GM12878 (cell line): ENCODE data around the gene CREB5. TPM values are rescaled to one million over a fixed set of nuclear protein-coding genes. Genes with fewer than 3 reads are reported as not detected.

Source experiments
- ATAC-seq: fragments of 200-7000 bp; cut with Tn5 transposase; 3 replicates; pipeline ENCODE4 v1.9.1; 2020; ENCODE audit warnings: mild to moderate bottlenecking, moderate library complexity
- BruUV-seq: library from RNA; stranded (reverse); fragments of 400-500 nt; replicated peaks from 2 replicates; lab custom pipeline; 2021; lab: Mats Ljungman, UMichigan
- CTCF ChIA-PET: fragments of 300-600 bp; sonication (Branson Sonifier 250); formaldehyde crosslinking; extraction: SDS; loops from one replicate; lab custom pipeline; 2021; ENCODE audit warnings: inconsistent platforms; lab: Yijun Ruan, JAX
- POLR2A ChIA-PET: fragments of 350-600 bp; formaldehyde crosslinking; extraction: SDS; loops from one replicate; lab custom pipeline; 2021; ENCODE audit warnings: inconsistent platforms; lab: Charles Lee
- RAD21 ChIA-PET: fragments of 300-600 bp; sonication (Branson Sonifier 250); formaldehyde crosslinking; loops from one replicate; lab custom pipeline; 2023; ENCODE audit warnings: antibody characterized with exemption; ENCODE audit not compliant: unreplicated experiment; lab: Charles Lee
- SMC1A ChIA-PET: fragments of 300-600 bp; sonication (Branson Sonifier 250); formaldehyde crosslinking; loops from one replicate; lab custom pipeline; 2023; ENCODE audit not compliant: unreplicated experiment, uncharacterized antibody; lab: Charles Lee
- DNase-seq: peaks from one replicate; pipeline ENCODE4 v3.0.0-alpha.2; 2011; ENCODE audit warnings: low read depth, low spot score
- FAIRE-seq: peaks from 3 replicates; lab custom pipeline; 2011; peaks lifted over from hg19 to GRCh38; lab: Jason Lieb, UNC
- H2AFZ ChIP-seq: 2 replicates; pipeline ENCODE4 v1.6.0; 2011; ENCODE audit warnings: low read depth, low read length, control low read depth; ENCODE audit not compliant: control insufficient read depth
- H3K27ac ChIP-seq: 2 replicates; pipeline ENCODE4 v1.5.1; 2011; ENCODE audit warnings: control low read depth; ENCODE audit not compliant: control insufficient read depth, insufficient read depth
- H3K27me3 ChIP-seq, 2 experiments: replicated peaks in 1 of 2; 2 replicates each; pipeline versions ENCODE4 v1.6.0 to v1.6.1; 2011; ENCODE audit warnings: low read length in 1 of 2; ENCODE audit not compliant: control insufficient read depth in 2 of 2, insufficient read depth in 2 of 2
- H3K36me3 ChIP-seq, 2 experiments: 2 replicates each; pipeline ENCODE4 v1.5.1; 2011; ENCODE audit warnings: low read length in 1 of 2; ENCODE audit not compliant: control insufficient read depth in 2 of 2, insufficient read depth in 2 of 2
- H3K4me1 ChIP-seq: 2 replicates; pipeline ENCODE4 v1.6.1; 2011; ENCODE audit warnings: mild to moderate bottlenecking, low read length, moderate library complexity, mixed read lengths; ENCODE audit not compliant: control insufficient read depth, insufficient read depth
- H3K4me2 ChIP-seq: 2 replicates; pipeline ENCODE4 v1.6.0; 2011; ENCODE audit warnings: control low read depth; ENCODE audit not compliant: control insufficient read depth, insufficient read depth
- H3K4me3 ChIP-seq: fragments of 200-600 bp; sonication (generic); 2 replicates; pipeline ENCODE4 v1.5.1; 2016
- H3K79me2 ChIP-seq: 2 replicates; pipeline ENCODE4 v1.6.0; 2011; ENCODE audit warnings: low read length; ENCODE audit not compliant: control insufficient read depth, insufficient read depth
- H3K9ac ChIP-seq: 2 replicates; pipeline ENCODE4 v1.8.0; 2011; ENCODE audit warnings: low read length, control low read depth, mixed read lengths; ENCODE audit not compliant: control insufficient read depth, insufficient read depth
- H3K9me3 ChIP-seq: replicated peaks from 3 replicates; pipeline ENCODE4 v1.5.1; 2011; ENCODE audit warnings: mild to moderate bottlenecking, low read length; ENCODE audit not compliant: control insufficient read depth, insufficient read depth
- H4K20me1 ChIP-seq: 2 replicates; pipeline ENCODE4 v1.6.0; 2011; ENCODE audit not compliant: control insufficient read depth, insufficient read depth
- ATF7 ChIP-seq: fragments of 450-650 bp; IDR thresholded peaks from 2 replicates; pipeline ENCODE4 v1.6.1; 2016; ENCODE audit warnings: low read depth, mild to moderate bottlenecking
- BHLHE40 ChIP-seq, 2 experiments: fragments of 450-650 bp in 1 of 2; IDR thresholded peaks; 2 replicates each; pipeline ENCODE4 v1.6.1; 2011 to 2017; ENCODE audit warnings: low read depth in 2 of 2, borderline replicate concordance in 1 of 2, improper control_type of control experiment in 1 of 2, low read length in 1 of 2, mild to moderate bottlenecking in 1 of 2
- CBFB ChIP-seq: IDR thresholded peaks from 2 replicates; pipeline ENCODE4 v1.6.1; 2016; ENCODE audit warnings: antibody characterized with exemption, low read depth
- JUNB ChIP-seq: IDR thresholded peaks from 2 replicates; pipeline ENCODE4 v1.6.1; 2016; ENCODE audit warnings: antibody characterized with exemption, mild to moderate bottlenecking
- LARP7 ChIP-seq: fragments of 450-650 bp; IDR thresholded peaks from 2 replicates; pipeline ENCODE4 v1.6.1; 2017; ENCODE audit warnings: mild to moderate bottlenecking
- POU2F2 ChIP-seq: IDR thresholded peaks from 3 replicates; pipeline ENCODE4 v1.6.1; 2011; ENCODE audit warnings: low read depth, mild to moderate bottlenecking, low read length, borderline replicate concordance
- RAD21 ChIP-seq: IDR thresholded peaks from 2 replicates; pipeline ENCODE4 v1.6.1; 2011; ENCODE audit warnings: mild to moderate bottlenecking, low read depth, low read length, moderate library complexity; ENCODE audit not compliant: insufficient read depth
- SREBF1 ChIP-seq: IDR thresholded peaks from 2 replicates; pipeline ENCODE4 v1.6.1; 2012; ENCODE audit warnings: mild to moderate bottlenecking, low read length
- SUPT20H ChIP-seq: IDR thresholded peaks from 2 replicates; pipeline ENCODE4 v1.6.1; 2011; ENCODE audit warnings: low read depth, mild to moderate bottlenecking, low read length, moderate library complexity, borderline replicate concordance; ENCODE audit not compliant: control insufficient read depth
- TCF3 ChIP-seq: IDR thresholded peaks from 2 replicates; pipeline ENCODE4 v1.6.1; 2012; ENCODE audit warnings: low read depth, mild to moderate bottlenecking, low read length, borderline replicate concordance; ENCODE audit not compliant: insufficient read depth
- ZNF622 ChIP-seq: fragments of 450-650 bp; IDR thresholded peaks from 2 replicates; pipeline ENCODE4 v1.6.1; 2017; ENCODE audit warnings: mild to moderate bottlenecking, inconsistent platforms
- WGBS: methylation state at CpG from one replicate; pipeline ENCODE4 v1.1.6; 2016; ENCODE audit warnings: low lambda C conversion rate; ENCODE audit not compliant: insufficient replicate concordance, insufficient coverage; ENCODE audit errors: missing lambda C conversion rate; 5-methylcytosine and 5-hydroxymethylcytosine counted together
- in situ Hi-C: fragments of 300-500 bp; cut with MboI; formaldehyde crosslinking; loops from 9 replicates; pipeline ENCODE4 v1.14.3; 2018; ENCODE audit warnings: mixed read lengths
- intact Hi-C: fragments of 100-400 bp; cut with micrococcal nuclease; formaldehyde crosslinking; loops from one replicate; pipeline ENCODE4 v1.14.2; 2022; ENCODE audit not compliant: unreplicated experiment
- polyA plus RNA-seq, 11 experiments: library from polyadenylated mRNA; depleted of rRNA in 4 of 11; unstranded in 6 of 11; stranded (reverse) in 5 of 11; fragments of >200 nt; fragmentation: Nextera tagmentation in 4 of 11; fragmentation: Illumina TruSeq in 1 of 11; extraction: Ambion mirVana in 4 of 11; extraction: Trizol in 1 of 11; gene quantifications; 1 replicate in 1 of 11; 2 replicates in 10 of 11; pipeline versions ENCODE4 v1.2.1 to v1.2.3, GENCODE V29; 2011 to 2016; ENCODE audit warnings: inconsistent platforms in 2 of 11, missing spikeins in 2 of 11, low read depth in 1 of 11
- total RNA-seq, 4 experiments: library from RNA; depleted of rRNA in 3 of 4; stranded (reverse); fragments of >200 nt in 3 of 4; fragmentation: Illumina TruSeq in 1 of 4; extraction: Trizol in 1 of 4; gene quantifications; 2 replicates each; pipeline versions ENCODE4 v1.2.1 to v1.2.3, GENCODE V29; 2013 to 2021
- TF ChIP-seq, protein P1 (sequence below): IDR thresholded peaks from 2 replicates; pipeline ENCODE4 v1.6.1; 2011; ENCODE audit warnings: low read depth, mild to moderate bottlenecking, low read length, moderate library complexity, borderline replicate concordance; ENCODE audit errors: extremely low read depth
- TF ChIP-seq, protein P2 (sequence below): fragments of 450-650 bp; IDR thresholded peaks from 2 replicates; pipeline ENCODE4 v1.6.1; 2016; ENCODE audit warnings: mild to moderate bottlenecking
- TF ChIP-seq, protein P3 (sequence below): fragments of 450-650 bp; IDR thresholded peaks from 2 replicates; pipeline ENCODE4 v1.6.1; 2017; ENCODE audit warnings: mild to moderate bottlenecking, moderate library complexity
- TF ChIP-seq, protein P4 (sequence below): fragments of 450-650 bp; formaldehyde crosslinking; IDR thresholded peaks from 2 replicates; pipeline ENCODE4 v1.4.0; 2022; ENCODE audit warnings: mild to moderate bottlenecking, moderate library complexity

Gene CREB5
- total and polyA plus RNA-seq, 10 of the 15 experiments (the other 5 are each of a cell fraction or from before 2014, with no cell fraction given), result 12.9 to 74.1 (median 53.0) TPM

DNA sequence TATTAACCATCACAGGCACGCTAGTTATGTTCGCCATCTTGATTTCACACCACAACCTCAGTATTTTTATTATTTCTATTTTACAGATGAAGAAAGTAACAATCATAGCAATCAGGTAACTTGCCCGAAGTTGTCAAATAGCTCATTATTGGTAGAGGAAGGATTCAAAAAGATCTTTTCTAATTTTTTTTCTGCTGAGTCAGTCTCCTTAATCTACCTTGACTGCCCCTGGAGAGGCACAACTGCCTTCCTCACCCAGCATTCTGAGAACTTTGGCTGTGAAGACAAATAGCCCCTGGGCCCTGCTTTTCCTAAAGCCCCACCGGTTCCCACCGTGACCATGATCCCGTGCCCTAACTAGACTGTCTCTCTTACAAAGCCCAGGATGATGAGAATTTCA is 446.6 kb downstream of the CREB5 start (continued):
- TF ChIP-seq SREBF1 (no peak), BHLHE40 (IDR thresholded peaks at IDR 0.05; ENCODE audit: borderline replicate concordance in 1 of 2, low read depth in 2 of 2, low read length in 1 of 2) (no peak)
- TF ChIP-seq, all 136 proteins: peak for 0

DNA sequence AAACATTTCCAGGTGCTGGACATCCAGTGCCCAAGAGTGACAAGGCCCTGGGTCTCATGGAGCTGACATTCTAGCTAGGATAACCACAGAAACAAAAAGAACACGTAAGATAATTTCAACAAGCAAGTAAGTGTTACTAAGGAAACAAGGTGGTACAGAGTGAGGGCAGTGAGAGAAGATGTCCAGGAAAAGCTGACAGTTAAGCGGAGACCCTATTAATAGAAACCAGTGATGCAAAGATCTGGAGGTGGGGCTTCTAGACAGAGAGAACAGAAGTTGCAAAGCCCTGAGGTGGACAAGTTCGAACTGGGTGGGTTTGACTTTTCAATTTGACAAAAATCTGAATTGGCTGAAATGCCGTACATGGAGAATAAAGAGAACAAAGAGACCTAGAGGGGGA is 449.5 kb downstream of the CREB5 start:
- H3K79me2 ChIP-seq, result no peaks in the 10 kb centered on the region
- SMC1A ChIA-PET, result interaction anchor here (0.7 to 0.8 kb wide), 2 partner anchors 35 to 552 kb away, joined by 4 read pairs; no protein-coding TSS in a partner anchor
- RAD21 ChIA-PET, result no interaction called here
- POLR2A ChIA-PET, result no interaction called here
- FAIRE-seq (no peak), ATAC-seq (no peak), DNase-seq (no peak)
- intact Hi-C loops (no loop called here), in situ Hi-C loops (no loop called here)
- no peaks in the 10 kb centered on the region for H3K36me3 ChIP-seq
- H3K9me3 ChIP-seq, result no peaks in the 10 kb centered on the region
- peaks cover 3 to 13% of the 10 kb centered on the region in 2 experiments for H3K27me3 ChIP-seq
- H3K9ac ChIP-seq, result no peak overlapping the region
- no TSS peak for BruUV-seq
- no peaks in the 10 kb centered on the region for H4K20me1 ChIP-seq
- 50% methylated on average over 4 of the region's 4 CpGs for WGBS
- no peak overlapping the region for H3K4me2 ChIP-seq
- no peaks in the 10 kb centered on the region for H3K4me1 ChIP-seq
- CTCF ChIA-PET, result no interaction called here
- H3K4me3 ChIP-seq, result no peak overlapping the region
- no peak overlapping the region for H3K27ac ChIP-seq
- no peak overlapping the region for H2AFZ ChIP-seq
- TF ChIP-seq POU2F2 (no peak), ZNF622 (no peak), RAD21 (no peak), CBFB (no peak), ATF7 (no peak), LARP7 (no peak), TCF3 (no peak), JUNB (no peak), SUPT20H (no peak)
- TF ChIP-seq, protein P1, sequence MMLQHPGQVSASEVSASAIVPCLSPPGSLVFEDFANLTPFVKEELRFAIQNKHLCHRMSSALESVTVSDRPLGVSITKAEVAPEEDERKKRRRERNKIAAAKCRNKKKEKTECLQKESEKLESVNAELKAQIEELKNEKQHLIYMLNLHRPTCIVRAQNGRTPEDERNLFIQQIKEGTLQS, result no peak
- TF ChIP-seq, protein P2, sequence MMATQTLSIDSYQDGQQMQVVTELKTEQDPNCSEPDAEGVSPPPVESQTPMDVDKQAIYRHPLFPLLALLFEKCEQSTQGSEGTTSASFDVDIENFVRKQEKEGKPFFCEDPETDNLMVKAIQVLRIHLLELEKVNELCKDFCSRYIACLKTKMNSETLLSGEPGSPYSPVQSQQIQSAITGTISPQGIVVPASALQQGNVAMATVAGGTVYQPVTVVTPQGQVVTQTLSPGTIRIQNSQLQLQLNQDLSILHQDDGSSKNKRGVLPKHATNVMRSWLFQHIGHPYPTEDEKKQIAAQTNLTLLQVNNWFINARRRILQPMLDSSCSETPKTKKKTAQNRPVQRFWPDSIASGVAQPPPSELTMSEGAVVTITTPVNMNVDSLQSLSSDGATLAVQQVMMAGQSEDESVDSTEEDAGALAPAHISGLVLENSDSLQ, result no peak
- TF ChIP-seq, protein P3, sequence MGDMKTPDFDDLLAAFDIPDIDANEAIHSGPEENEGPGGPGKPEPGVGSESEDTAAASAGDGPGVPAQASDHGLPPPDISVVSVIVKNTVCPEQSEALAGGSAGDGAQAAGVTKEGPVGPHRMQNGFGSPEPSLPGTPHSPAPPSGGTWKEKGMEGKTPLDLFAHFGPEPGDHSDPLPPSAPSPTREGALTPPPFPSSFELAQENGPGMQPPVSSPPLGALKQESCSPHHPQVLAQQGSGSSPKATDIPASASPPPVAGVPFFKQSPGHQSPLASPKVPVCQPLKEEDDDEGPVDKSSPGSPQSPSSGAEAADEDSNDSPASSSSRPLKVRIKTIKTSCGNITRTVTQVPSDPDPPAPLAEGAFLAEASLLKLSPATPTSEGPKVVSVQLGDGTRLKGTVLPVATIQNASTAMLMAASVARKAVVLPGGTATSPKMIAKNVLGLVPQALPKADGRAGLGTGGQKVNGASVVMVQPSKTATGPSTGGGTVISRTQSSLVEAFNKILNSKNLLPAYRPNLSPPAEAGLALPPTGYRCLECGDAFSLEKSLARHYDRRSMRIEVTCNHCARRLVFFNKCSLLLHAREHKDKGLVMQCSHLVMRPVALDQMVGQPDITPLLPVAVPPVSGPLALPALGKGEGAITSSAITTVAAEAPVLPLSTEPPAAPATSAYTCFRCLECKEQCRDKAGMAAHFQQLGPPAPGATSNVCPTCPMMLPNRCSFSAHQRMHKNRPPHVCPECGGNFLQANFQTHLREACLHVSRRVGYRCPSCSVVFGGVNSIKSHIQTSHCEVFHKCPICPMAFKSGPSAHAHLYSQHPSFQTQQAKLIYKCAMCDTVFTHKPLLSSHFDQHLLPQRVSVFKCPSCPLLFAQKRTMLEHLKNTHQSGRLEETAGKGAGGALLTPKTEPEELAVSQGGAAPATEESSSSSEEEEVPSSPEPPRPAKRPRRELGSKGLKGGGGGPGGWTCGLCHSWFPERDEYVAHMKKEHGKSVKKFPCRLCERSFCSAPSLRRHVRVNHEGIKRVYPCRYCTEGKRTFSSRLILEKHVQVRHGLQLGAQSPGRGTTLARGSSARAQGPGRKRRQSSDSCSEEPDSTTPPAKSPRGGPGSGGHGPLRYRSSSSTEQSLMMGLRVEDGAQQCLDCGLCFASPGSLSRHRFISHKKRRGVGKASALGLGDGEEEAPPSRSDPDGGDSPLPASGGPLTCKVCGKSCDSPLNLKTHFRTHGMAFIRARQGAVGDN, result no peak
- TF ChIP-seq, protein P4, sequence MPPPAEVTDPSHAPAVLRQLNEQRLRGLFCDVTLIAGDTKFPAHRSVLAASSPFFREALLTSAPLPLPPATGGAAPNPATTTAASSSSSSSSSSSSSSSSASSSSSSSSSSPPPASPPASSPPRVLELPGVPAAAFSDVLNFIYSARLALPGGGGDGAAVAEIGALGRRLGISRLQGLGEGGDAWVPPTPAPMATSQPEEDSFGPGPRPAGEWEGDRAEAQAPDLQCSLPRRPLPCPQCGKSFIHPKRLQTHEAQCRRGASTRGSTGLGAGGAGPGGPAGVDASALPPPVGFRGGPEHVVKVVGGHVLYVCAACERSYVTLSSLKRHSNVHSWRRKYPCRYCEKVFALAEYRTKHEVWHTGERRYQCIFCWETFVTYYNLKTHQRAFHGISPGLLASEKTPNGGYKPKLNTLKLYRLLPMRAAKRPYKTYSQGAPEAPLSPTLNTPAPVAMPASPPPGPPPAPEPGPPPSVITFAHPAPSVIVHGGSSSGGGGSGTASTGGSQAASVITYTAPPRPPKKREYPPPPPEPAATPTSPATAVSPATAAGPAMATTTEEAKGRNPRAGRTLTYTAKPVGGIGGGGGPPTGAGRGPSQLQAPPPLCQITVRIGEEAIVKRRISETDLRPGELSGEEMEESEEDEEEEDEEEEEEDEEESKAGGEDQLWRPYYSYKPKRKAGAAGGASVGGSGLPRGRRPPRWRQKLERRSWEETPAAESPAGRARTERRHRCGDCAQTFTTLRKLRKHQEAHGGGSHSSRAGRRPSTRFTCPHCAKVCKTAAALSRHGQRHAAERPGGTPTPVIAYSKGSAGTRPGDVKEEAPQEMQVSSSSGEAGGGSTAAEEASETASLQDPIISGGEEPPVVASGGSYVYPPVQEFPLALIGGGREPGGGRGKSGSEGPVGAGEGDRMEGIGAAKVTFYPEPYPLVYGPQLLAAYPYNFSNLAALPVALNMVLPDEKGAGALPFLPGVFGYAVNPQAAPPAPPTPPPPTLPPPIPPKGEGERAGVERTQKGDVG (CRISPR knock-in tag), result no peak
